ENCODE measurements around the gene KRTAP5-2. TPM values are rescaled to one million over a fixed set of nuclear protein-coding genes. Genes with fewer than 3 reads are reported as not detected.

The KRTAP5-2 gene
- polyA plus RNA-seq, 3 donors, result not detected

- Mint-ChIP-seq H3K36me3 (no peaks in the 10 kb centered on the region), H3K9me3 (no peaks in the 10 kb centered on the region), H3K27ac (no peak overlapping the region), H3K27me3 (ENCODE audit: low read depth in 3 of 3) (peaks cover 7 to 30% (median 21%) of the 10 kb centered on the region in 3 donors), H3K4me3 (no peak overlapping the region), H3K4me1 (no peaks in the 10 kb centered on the region)
- Histone ChIP-seq H3K36me3 (replicated peaks in 1 of 2; ENCODE audit: control insufficient read depth in 1 of 2, insufficient read depth in 2 of 2, low read length in 2 of 2) (no peaks in the 10 kb centered on the region), H3K4me2 (replicated peaks; ENCODE audit: extremely low read depth, low read length, poor library complexity, severe bottlenecking) (no peak overlapping the region), H3K27me3 (ENCODE audit: control insufficient read depth in 2 of 2, insufficient read depth in 2 of 2, low read length in 2 of 2) (no peaks in the 10 kb centered on the region), H2AFZ (ENCODE audit: insufficient read depth, low read depth, low read length, poor library complexity, severe bottlenecking) (no peak overlapping the region), H3K4me1 (ENCODE audit: control insufficient read depth in 1 of 2, insufficient read depth in 2 of 2, low read length in 2 of 2) (no peaks in the 10 kb centered on the region), H3K27ac (ENCODE audit: low read depth in 1 of 2, low read length in 2 of 2) (no peak overlapping the region), H4K20me1 (ENCODE audit: insufficient read depth, low read length) (no peaks in the 10 kb centered on the region), H3K9me3 (replicated peaks in 1 of 2; ENCODE audit: control insufficient read depth in 1 of 2, insufficient read depth in 1 of 2, low read length in 2 of 2) (no peaks in the 10 kb centered on the region), H3K4me3 (replicated peaks in 1 of 3; ENCODE audit: low read depth in 2 of 3, low read length in 3 of 3) (no peak overlapping the region), H3K79me2 (ENCODE audit: insufficient read depth, low read length) (no peaks in the 10 kb centered on the region), H3K9ac (ENCODE audit: insufficient read depth, low read length, poor library complexity, severe bottlenecking) (no peak overlapping the region)
- TF ChIP-seq, protein P1, sequence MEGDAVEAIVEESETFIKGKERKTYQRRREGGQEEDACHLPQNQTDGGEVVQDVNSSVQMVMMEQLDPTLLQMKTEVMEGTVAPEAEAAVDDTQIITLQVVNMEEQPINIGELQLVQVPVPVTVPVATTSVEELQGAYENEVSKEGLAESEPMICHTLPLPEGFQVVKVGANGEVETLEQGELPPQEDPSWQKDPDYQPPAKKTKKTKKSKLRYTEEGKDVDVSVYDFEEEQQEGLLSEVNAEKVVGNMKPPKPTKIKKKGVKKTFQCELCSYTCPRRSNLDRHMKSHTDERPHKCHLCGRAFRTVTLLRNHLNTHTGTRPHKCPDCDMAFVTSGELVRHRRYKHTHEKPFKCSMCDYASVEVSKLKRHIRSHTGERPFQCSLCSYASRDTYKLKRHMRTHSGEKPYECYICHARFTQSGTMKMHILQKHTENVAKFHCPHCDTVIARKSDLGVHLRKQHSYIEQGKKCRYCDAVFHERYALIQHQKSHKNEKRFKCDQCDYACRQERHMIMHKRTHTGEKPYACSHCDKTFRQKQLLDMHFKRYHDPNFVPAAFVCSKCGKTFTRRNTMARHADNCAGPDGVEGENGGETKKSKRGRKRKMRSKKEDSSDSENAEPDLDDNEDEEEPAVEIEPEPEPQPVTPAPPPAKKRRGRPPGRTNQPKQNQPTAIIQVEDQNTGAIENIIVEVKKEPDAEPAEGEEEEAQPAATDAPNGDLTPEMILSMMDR (IDR thresholded peaks at IDR 0.05), result no peak
- intact Hi-C loops (cut with micrococcal nuclease), result no loop called here
- DNase-seq, result no peak
- WGBS (ENCODE audit: insufficient coverage), result 72% methylated on average over 15 of the region's 15 CpGs
Observed at GRCh38 chr11:1639666-1640065, 41.6 kb upstream of the KRTAP5-2 start.

DNA sequence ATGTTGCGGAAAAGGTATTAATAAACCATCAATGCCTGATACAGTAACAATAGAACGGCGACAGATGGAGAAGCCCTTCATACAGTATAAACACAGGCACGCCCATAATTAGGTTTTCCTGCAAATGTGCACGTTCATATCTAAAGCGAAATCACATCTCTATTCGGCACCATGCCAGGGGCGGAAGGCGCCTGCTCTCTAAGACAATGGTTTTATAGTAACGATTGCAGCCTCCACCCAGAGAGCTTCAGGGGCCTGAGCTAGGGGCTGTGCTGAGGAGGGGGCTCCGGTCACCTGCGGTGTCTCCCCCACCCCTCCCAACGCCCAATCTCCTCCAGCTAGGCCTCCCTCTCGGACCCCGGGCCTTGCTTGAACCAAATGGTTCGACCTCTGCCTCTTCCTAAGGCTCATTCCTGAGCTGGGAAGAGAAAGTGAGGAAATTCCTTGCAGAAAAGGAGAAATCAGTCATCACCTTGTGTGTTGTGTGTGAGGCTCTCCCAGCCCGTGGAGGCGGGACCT is 41.1 kb upstream of the KRTAP5-2 start:
- no peaks in the 10 kb centered on the region for H3K27me3 ChIP-seq (ENCODE audit: control insufficient read depth in 2 of 2, insufficient read depth in 2 of 2, low read length in 2 of 2)
- Mint-ChIP-seq H3K27me3 (ENCODE audit: low read depth in 3 of 3) (peaks cover 7 to 31% (median 24%) of the 10 kb centered on the region in 3 donors), H3K4me3 (no peak overlapping the region), H3K36me3 (no peaks in the 10 kb centered on the region), H3K9me3 (no peaks in the 10 kb centered on the region), H3K27ac (no peak overlapping the region), H3K4me1 (no peaks in the 10 kb centered on the region)
- no peak overlapping the region for H3K9ac ChIP-seq (ENCODE audit: insufficient read depth, low read length, poor library complexity, severe bottlenecking)
- H2AFZ ChIP-seq (ENCODE audit: insufficient read depth, low read depth, low read length, poor library complexity, severe bottlenecking), result no peak overlapping the region
- no peak overlapping the region for H3K27ac ChIP-seq (ENCODE audit: low read depth in 1 of 2, low read length in 2 of 2)
- H3K4me3 ChIP-seq (replicated peaks in 1 of 3; ENCODE audit: low read depth in 2 of 3, low read length in 3 of 3), result no peak overlapping the region
- H3K4me1 ChIP-seq (ENCODE audit: control insufficient read depth in 1 of 2, insufficient read depth in 2 of 2, low read length in 2 of 2), result no peaks in the 10 kb centered on the region
- no peaks in the 10 kb centered on the region for H3K79me2 ChIP-seq (ENCODE audit: insufficient read depth, low read length)
- TF ChIP-seq, protein P1 (IDR thresholded peaks at IDR 0.05), result no peak
- intact Hi-C loops (cut with micrococcal nuclease), result no loop called here
- WGBS (ENCODE audit: insufficient coverage), result 88% methylated on average over 11 of the region's 18 CpGs
- no peaks in the 10 kb centered on the region for H3K36me3 ChIP-seq (replicated peaks in 1 of 2; ENCODE audit: control insufficient read depth in 1 of 2, insufficient read depth in 2 of 2, low read length in 2 of 2)
- no peak for DNase-seq
- H3K9me3 ChIP-seq (replicated peaks in 1 of 2; ENCODE audit: control insufficient read depth in 1 of 2, insufficient read depth in 1 of 2, low read length in 2 of 2), result no peaks in the 10 kb centered on the region
- no peaks in the 10 kb centered on the region for H4K20me1 ChIP-seq (ENCODE audit: insufficient read depth, low read length)
- H3K4me2 ChIP-seq (replicated peaks; ENCODE audit: extremely low read depth, low read length, poor library complexity, severe bottlenecking), result no peak overlapping the region

Data from CD14-positive monocyte (primary cell).